ENCODE measurements around the gene LARP4B.

- no peak for TF ChIP-seq CTCF (IDR thresholded peaks at IDR 0.05)
- TF ChIP-seq EZH2phosphoT487 (IDR thresholded peaks at IDR 0.05) = no peak
Observed at GRCh38 chr10:822661-823367, 108.7 kb downstream of the LARP4B start.

All from neural progenitor cell (in vitro differentiated cells).